GM23338 (cell line): Measurements from ENCODE around the gene NPR2. TPM values are rescaled to one million over a fixed set of nuclear protein-coding genes. Genes with fewer than 3 reads are reported as not detected.

Source experiments
- ATAC-seq: fragments of 200-7000 bp; cut with Tn5 transposase; 3 replicates; pipeline ENCODE4 v1.9.1; 2020
- DNase-seq: peaks from one replicate; pipeline ENCODE4 v3.0.0-alpha.2; 2015; ENCODE audit warnings: low spot score
- H2AFZ ChIP-seq: fragments of 200-600 bp; sonication (generic); 2 replicates; pipeline ENCODE4 v1.8.0; 2016; ENCODE audit warnings: antibody characterized with exemption, mild to moderate bottlenecking, moderate library complexity
- H3F3A ChIP-seq: fragments of 200-600 bp; sonication (generic); replicated peaks from 2 replicates; pipeline ENCODE4 v1.8.0; 2017; ENCODE audit warnings: antibody characterized with exemption, mixed run types, low read depth
- H3K27ac ChIP-seq: fragments of 200-600 bp; sonication (generic); 2 replicates; pipeline ENCODE4 v1.6.1; 2016; ENCODE audit warnings: low read depth
- H3K27me3 ChIP-seq: fragments of 200-600 bp; sonication (generic); 2 replicates; pipeline ENCODE4 v1.8.0; 2016; ENCODE audit warnings: mild to moderate bottlenecking, mixed run types, moderate library complexity; ENCODE audit not compliant: insufficient read depth
- H3K36me3 ChIP-seq: fragments of 200-600 bp; sonication (generic); 2 replicates; pipeline ENCODE4 v1.8.0; 2016; ENCODE audit warnings: mild to moderate bottlenecking; ENCODE audit not compliant: insufficient read depth
- H3K4me1 ChIP-seq: fragments of 200-600 bp; sonication (generic); 2 replicates; pipeline ENCODE4 v1.8.0; 2016; ENCODE audit warnings: mild to moderate bottlenecking, moderate library complexity; ENCODE audit not compliant: insufficient read depth
- H3K4me2 ChIP-seq: fragments of 200-600 bp; sonication (generic); 2 replicates; pipeline ENCODE4 v1.7.1; 2017; ENCODE audit warnings: mixed run types
- H3K4me3 ChIP-seq: fragments of 200-600 bp; sonication (generic); 2 replicates; pipeline ENCODE4 v1.6.1; 2016; ENCODE audit warnings: mixed run types
- H3K79me2 ChIP-seq: fragments of 200-600 bp; sonication (generic); replicated peaks from 2 replicates; pipeline ENCODE4 v1.8.0; 2017; ENCODE audit warnings: mild to moderate bottlenecking; ENCODE audit not compliant: insufficient read depth
- H3K9me2 ChIP-seq: fragments of 200-600 bp; sonication (generic); 2 replicates; pipeline ENCODE4 v1.8.0; 2017; ENCODE audit not compliant: insufficient read depth
- H4K20me1 ChIP-seq: fragments of 200-600 bp; sonication (generic); replicated peaks from 2 replicates; pipeline ENCODE4 v1.8.0; 2017; ENCODE audit warnings: mild to moderate bottlenecking; ENCODE audit not compliant: insufficient read depth
- H3K27ac Mint-ChIP-seq: 2 replicates; pipeline ENCODE4 v1.8.0; 2020; ENCODE audit warnings: inconsistent platforms, mild to moderate bottlenecking, moderate library complexity, mixed read lengths
- H3K27me3 Mint-ChIP-seq: 3 replicates; pipeline ENCODE4 v1.8.0; 2022; ENCODE audit warnings: low read depth, mild to moderate bottlenecking, moderate library complexity, mixed read lengths, inconsistent platforms; ENCODE audit not compliant: insufficient read depth, poor library complexity
- H3K36me3 Mint-ChIP-seq: 3 replicates; pipeline ENCODE4 v1.8.0; 2021; ENCODE audit warnings: low read depth, mild to moderate bottlenecking, inconsistent platforms, moderate library complexity, mixed read lengths
- H3K4me1 Mint-ChIP-seq: 3 replicates; pipeline ENCODE4 v1.8.0; 2020; ENCODE audit warnings: mild to moderate bottlenecking, inconsistent platforms, mixed read lengths
- H3K4me3 Mint-ChIP-seq: 3 replicates; pipeline ENCODE4 v1.8.0; 2021; ENCODE audit warnings: moderate library complexity, mild to moderate bottlenecking, inconsistent platforms, mixed read lengths
- H3K9me3 Mint-ChIP-seq: 3 replicates; pipeline ENCODE4 v1.8.0; 2020; ENCODE audit warnings: moderate library complexity, mild to moderate bottlenecking, inconsistent platforms, mixed read lengths
- CREB1 ChIP-seq: fragments of 250-450 bp; sonication (Bioruptor Pico); IDR thresholded peaks from 2 replicates; pipeline ENCODE4 v1.5.0; 2020; ENCODE audit warnings: low read depth, mild to moderate bottlenecking, moderate library complexity
- CTCF ChIP-seq, 2 experiments: fragments of 200-600 bp in 1 of 2; sonication (generic) in 1 of 2; conservative IDR thresholded peaks; 2 replicates each; pipeline versions ENCODE4 v1.5.1 to v1.6.1; 2016 to 2017; ENCODE audit warnings: antibody characterized with exemption in 2 of 2, low read depth in 2 of 2, mild to moderate bottlenecking in 2 of 2, moderate library complexity in 1 of 2
- ETS1 ChIP-seq: IDR thresholded peaks from 2 replicates; pipeline ENCODE4 v1.6.1; 2016; ENCODE audit warnings: antibody characterized with exemption
- EZH2 ChIP-seq: fragments of 200-600 bp; sonication (generic); IDR thresholded peaks from one replicate; pipeline ENCODE4 v1.8.0; 2017; ENCODE audit warnings: antibody characterized with exemption, mild to moderate bottlenecking, low read depth; ENCODE audit not compliant: unreplicated experiment
- EZH2phosphoT487 ChIP-seq: fragments of 200-600 bp; sonication (generic); IDR thresholded peaks from one replicate; pipeline ENCODE4 v1.8.1; 2018; ENCODE audit warnings: antibody characterized with exemption; ENCODE audit not compliant: unreplicated experiment
- JUNB ChIP-seq: IDR thresholded peaks from one replicate; pipeline ENCODE4 v1.6.1; 2016; ENCODE audit warnings: antibody characterized with exemption; ENCODE audit not compliant: unreplicated experiment
- NANOG ChIP-seq: IDR thresholded peaks from 2 replicates; pipeline ENCODE4 v1.6.1; 2016; ENCODE audit warnings: antibody characterized with exemption, borderline replicate concordance
- POLR2AphosphoS5 ChIP-seq: IDR thresholded peaks from 2 replicates; pipeline ENCODE4 v1.6.1; 2016; ENCODE audit warnings: antibody characterized with exemption, low read depth
- REST ChIP-seq: IDR thresholded peaks from one replicate; pipeline ENCODE4 v1.6.1; 2018; ENCODE audit warnings: antibody characterized with exemption; ENCODE audit not compliant: unreplicated experiment
- STAT1 ChIP-seq: IDR thresholded peaks from one replicate; pipeline ENCODE4 v1.6.1; 2016; ENCODE audit warnings: antibody characterized with exemption; ENCODE audit not compliant: unreplicated experiment
- ZNF114 ChIP-seq: fragments of 250-450 bp; sonication (Bioruptor Pico); IDR thresholded peaks from 2 replicates; pipeline ENCODE4 v1.5.0; 2020; ENCODE audit warnings: mild to moderate bottlenecking, moderate library complexity
- ZNF331 ChIP-seq: fragments of 250-450 bp; sonication (Bioruptor Pico); IDR thresholded peaks from 2 replicates; pipeline ENCODE4 v1.5.0; 2020; ENCODE audit warnings: low read depth, mild to moderate bottlenecking, moderate library complexity
- polyA plus RNA-seq: library from polyadenylated mRNA; unstranded; fragments of >200 nt; fragmentation: Nextera tagmentation; extraction: Ambion mirVana; gene quantifications from 2 replicates; pipeline ENCODE4 v1.2.1, GENCODE V29; 2016
- total RNA-seq: library from RNA; depleted of rRNA; stranded (reverse); fragments of >200 nt; shearing (Covaris generic); gene quantifications from 2 replicates; pipeline ENCODE4 v1.2.3, GENCODE V29; 2014

Gene NPR2
- total and polyA plus RNA-seq, 2 experiments from 2014 or later = 9.0 to 14.4 TPM

DNA sequence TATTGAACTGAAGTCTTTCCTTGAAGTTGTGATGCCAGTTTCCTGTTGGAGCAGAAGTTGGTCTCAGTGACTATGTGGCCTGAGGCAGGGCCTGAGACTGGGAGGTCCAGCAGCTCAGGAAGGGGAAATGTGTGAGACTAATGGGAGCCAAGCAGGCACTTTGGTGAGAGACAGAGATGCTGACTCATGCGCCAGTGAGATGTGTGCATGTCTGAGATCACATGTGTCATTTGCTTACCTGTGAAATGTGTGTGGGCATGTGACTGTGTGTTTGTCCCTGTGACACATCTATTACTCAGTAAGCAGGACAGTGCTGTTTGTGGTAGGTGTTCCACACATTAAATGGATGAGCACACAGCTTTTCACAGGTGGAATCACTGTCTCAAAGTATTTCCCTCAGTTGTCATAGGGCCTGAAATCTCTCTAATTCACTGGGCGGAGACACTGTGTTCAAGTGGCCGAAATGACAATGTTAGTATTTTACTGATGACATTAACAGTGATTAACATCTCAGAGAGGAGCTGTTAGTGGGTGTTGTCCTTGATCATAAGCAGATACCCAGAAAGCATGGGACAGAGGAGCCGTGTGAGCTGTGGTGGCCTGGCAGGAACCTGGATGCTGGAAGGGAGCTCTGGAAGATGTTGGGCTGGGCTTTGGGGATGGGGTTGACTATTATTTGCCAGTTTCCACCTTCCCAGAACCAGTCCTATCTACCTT lies 7.4 kb downstream of the NPR2 start:
- DNase-seq (no peak), ATAC-seq (no peak)
- 0 out of 2 replicates have a peak, but pooled peaks cover 5% of the 10 kb centered on the region for H3K36me3 ChIP-seq
- H3K9me2 ChIP-seq = no peaks in the 10 kb centered on the region
- no peak overlapping the region for H3K4me3 Mint-ChIP-seq
- H2AFZ ChIP-seq = no peak overlapping the region
- H3K4me3 ChIP-seq = no peak overlapping the region
- H3K4me1 Mint-ChIP-seq = peaks cover 6% of the 10 kb centered on the region; the same call in 2 of the 3 replicates
- no peaks in the 10 kb centered on the region; the same call in 1 of the 2 replicates for H4K20me1 ChIP-seq
- TF ChIP-seq STAT1 = no peak
- TF ChIP-seq POLR2AphosphoS5 = no peak
- TF ChIP-seq JUNB = no peak
- no peak for TF ChIP-seq ZNF331 (CRISPR knock-in tag)
- no peak for TF ChIP-seq CTCF (conservative IDR thresholded peaks at IDR 0.05; ENCODE audit: low read depth in 2 of 2)
- TF ChIP-seq CREB1 (CRISPR knock-in tag) = no peak
- H3K4me2 ChIP-seq = no peak overlapping the region
- no peaks in the 10 kb centered on the region for H3K79me2 ChIP-seq
- H3K27me3 ChIP-seq = no peaks in the 10 kb centered on the region
- H3K27me3 Mint-ChIP-seq = peaks cover 4% of the 10 kb centered on the region
- H3K36me3 Mint-ChIP-seq = no peaks in the 10 kb centered on the region; the same call in 2 of the 3 replicates
- no peak overlapping the region for H3K27ac ChIP-seq
- H3K27ac Mint-ChIP-seq = peak overlapping the region; percentile 51; the same call in 1 of the 2 replicates
- H3F3A ChIP-seq = 0 out of 2 replicates have a peak, but pooled peaks cover 3% of the 10 kb centered on the region
- no peaks in the 10 kb centered on the region; the same call in 2 of the 3 replicates for H3K9me3 Mint-ChIP-seq
- peaks cover 6% of the 10 kb centered on the region; the same call in 1 of the 2 replicates for H3K4me1 ChIP-seq

GRCh38 chr9:35800530-35800929 lies 9.1 kb downstream of the NPR2 start:
- DNase-seq (no peak), ATAC-seq (no peak)
- no peak overlapping the region for H2AFZ ChIP-seq
- peaks cover 6% of the 10 kb centered on the region; the same call in 1 of the 2 replicates for H3K4me1 ChIP-seq
- H3K9me2 ChIP-seq = no peaks in the 10 kb centered on the region
- no peak overlapping the region for H3K4me3 ChIP-seq
- H3K27me3 ChIP-seq = no peaks in the 10 kb centered on the region
- no peaks in the 10 kb centered on the region; the same call in 2 of the 3 replicates for H3K36me3 Mint-ChIP-seq
- 0 out of 2 replicates have a peak, but pooled peaks cover 7% of the 10 kb centered on the region for H3K36me3 ChIP-seq
- H3K9me3 Mint-ChIP-seq = no peaks in the 10 kb centered on the region; the same call in 2 of the 3 replicates
- no peaks in the 10 kb centered on the region; the same call in 1 of the 2 replicates for H4K20me1 ChIP-seq
- no peaks in the 10 kb centered on the region for H3K79me2 ChIP-seq
- no peak overlapping the region for H3K27ac Mint-ChIP-seq
- H3K27me3 Mint-ChIP-seq = peaks cover 4% of the 10 kb centered on the region
- no peak overlapping the region for H3K27ac ChIP-seq
- H3K4me1 Mint-ChIP-seq = peaks cover 6% of the 10 kb centered on the region; the same call in 2 of the 3 replicates
- 0 out of 2 replicates have a peak, but pooled peaks cover 3% of the 10 kb centered on the region for H3F3A ChIP-seq
- H3K4me3 Mint-ChIP-seq = no peak overlapping the region
- H3K4me2 ChIP-seq = no peak overlapping the region
- no peak for TF ChIP-seq EZH2
- no peak for TF ChIP-seq ETS1
- no peak for TF ChIP-seq ZNF114 (CRISPR knock-in tag)
- no peak for TF ChIP-seq CTCF (conservative IDR thresholded peaks at IDR 0.05; ENCODE audit: low read depth in 2 of 2)
- no peak for TF ChIP-seq CREB1 (CRISPR knock-in tag)
- no peak for TF ChIP-seq STAT1
- no peak for TF ChIP-seq REST
- TF ChIP-seq ZNF331 (CRISPR knock-in tag) = no peak
- TF ChIP-seq JUNB = no peak
- no peak for TF ChIP-seq NANOG
- TF ChIP-seq POLR2AphosphoS5 = no peak
- TF ChIP-seq EZH2phosphoT487 = no peak
